ENCODE results near the gene PRAME.

GRCh38 chr22:22550789-22551434 is 8.2 kb downstream of the PRAME start:
- TF ChIP-seq POLR2AphosphoS5 (IDR thresholded peaks at IDR 0.05): no peak
- TF ChIP-seq CTCF (IDR thresholded peaks at IDR 0.05): no peak
- TF ChIP-seq POLR2A (IDR thresholded peaks at IDR 0.05): no peak

All from breast epithelium (tissue), 3 donors.